Measurements from ENCODE around the gene ACTA2. TPM values are rescaled to one million over a fixed set of nuclear protein-coding genes. Genes with fewer than 3 reads are reported as not detected.

The ACTA2 gene
- total and polyA plus RNA-seq, 2 donors (not counting 1 experiment from before 2014, with no cell fraction given): 1.8 to 3.7 TPM

- intact Hi-C loops (cut with micrococcal nuclease): loop anchor here (5.0 kb wide), 1 partner anchor 37 kb away; the partner anchor contains the start of gene STAMBPL1
- Histone ChIP-seq H3K9me3 (ENCODE audit: control extremely low read depth in 1 of 3, control insufficient read depth in 2 of 3, insufficient read depth in 1 of 3, low read length in 2 of 3) (no peaks in the 10 kb centered on the region), H3K4me1 (ENCODE audit: control insufficient read depth in 2 of 2, insufficient read depth in 2 of 2, low read length in 2 of 2) (no peaks in the 10 kb centered on the region), H3K27ac (ENCODE audit: low read length in 2 of 2) (no peak overlapping the region), H3K4me3 (ENCODE audit: control extremely low read depth in 1 of 5, extremely low read depth in 1 of 5, insufficient read depth in 1 of 5, low read depth in 2 of 5, low read length in 4 of 5) (no peak overlapping the region), H2AFZ (ENCODE audit: insufficient read depth, low read depth, low read length, poor library complexity, severe bottlenecking) (no peak overlapping the region), H3K4me2 (replicated peaks; ENCODE audit: low read depth, low read length, poor library complexity, severe bottlenecking) (no peak overlapping the region), H3K27me3 (replicated peaks in 1 of 4; ENCODE audit: control extremely low read depth in 1 of 4, control insufficient read depth in 3 of 4, insufficient read depth in 4 of 4, low read length in 3 of 4) (no peaks in the 10 kb centered on the region), H3K36me3 (replicated peaks in 1 of 2; ENCODE audit: control extremely low read depth in 1 of 2, control insufficient read depth in 1 of 2, extremely low read depth in 1 of 2, insufficient read depth in 2 of 2, low read length in 1 of 2) (peaks cover 0 to 67% of the 10 kb centered on the region in 2 experiments), H3K79me2 (ENCODE audit: control insufficient read depth, insufficient read depth, low read length) (no peaks in the 10 kb centered on the region), H4K20me1 (ENCODE audit: control insufficient read depth, insufficient read depth, low read length, poor library complexity, severe bottlenecking) (no peaks in the 10 kb centered on the region), H3K9ac (ENCODE audit: low read length) (no peak overlapping the region)
- H3K27me3 Mint-ChIP-seq: no peaks in the 10 kb centered on the region
- no peak overlapping the region for H3K4me3 Mint-ChIP-seq
- no peak for ATAC-seq (ENCODE audit: low read depth)
- WGBS (ENCODE audit: insufficient coverage): no CpG with 5 or more reads among the region's 1 CpG
- no peaks in the 10 kb centered on the region for H3K4me1 Mint-ChIP-seq
- DNase-seq: no peak
- H3K27ac Mint-ChIP-seq: no peak overlapping the region
- ChIA-PET POLR2A (no interaction called here), CTCF (interaction anchor here (1.5 to 3.2 kb wide), 2 partner anchors 83 kb away, joined by 4 to 22 read pairs; no protein-coding TSS in a partner anchor)
- TF ChIP-seq CTCF (IDR thresholded peaks at IDR 0.05) (no peak), EZH2 (IDR thresholded peaks at IDR 0.05; ENCODE audit: borderline replicate concordance, insufficient read depth, low read depth, low read length, poor library complexity, severe bottlenecking) (no peak)
- H3K9me3 Mint-ChIP-seq (ENCODE audit: insufficient read depth): no peaks in the 10 kb centered on the region
These were observed 33.5 kb downstream of the ACTA2 start for GRCh38 chr10:88919041-88919440.

DNA sequence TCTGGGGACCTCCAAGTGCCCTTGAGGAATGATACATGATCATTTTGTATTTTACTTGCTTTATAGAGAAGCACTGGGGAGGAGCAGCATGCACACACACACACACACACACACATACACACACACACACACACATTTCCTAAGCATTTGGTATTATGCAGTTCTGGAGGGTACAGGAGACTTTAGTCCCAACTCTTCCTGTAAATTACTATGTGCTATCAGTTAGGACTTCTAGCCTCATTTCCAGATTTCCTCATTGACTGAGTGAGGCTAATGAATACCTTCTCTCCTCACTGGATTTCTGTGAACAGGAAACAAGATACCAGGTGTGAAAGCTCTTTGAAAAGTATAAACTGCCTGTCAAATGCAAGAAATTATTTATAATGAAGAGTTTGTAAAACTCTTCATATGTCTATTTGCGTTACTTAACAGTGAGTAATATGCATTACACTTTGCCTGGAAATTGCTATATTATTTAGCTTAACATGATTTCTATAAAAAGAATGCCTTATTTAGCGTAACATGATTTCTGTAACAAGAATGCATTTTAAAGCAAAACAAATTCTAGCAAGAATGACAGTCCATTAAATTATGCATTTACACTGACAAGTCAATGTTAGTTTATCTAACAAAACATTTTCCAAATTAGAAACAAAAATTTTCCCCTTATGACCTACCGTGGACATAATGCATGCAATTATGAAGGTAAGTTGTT is 34.2 kb downstream of the ACTA2 start:
- Histone ChIP-seq H3K4me3 (ENCODE audit: control extremely low read depth in 1 of 5, extremely low read depth in 1 of 5, insufficient read depth in 1 of 5, low read depth in 2 of 5, low read length in 4 of 5) (no peak overlapping the region), H3K27ac (ENCODE audit: low read length in 2 of 2) (no peak overlapping the region), H3K79me2 (ENCODE audit: control insufficient read depth, insufficient read depth, low read length) (no peaks in the 10 kb centered on the region), H3K27me3 (replicated peaks in 1 of 4; ENCODE audit: control extremely low read depth in 1 of 4, control insufficient read depth in 3 of 4, insufficient read depth in 4 of 4, low read length in 3 of 4) (no peaks in the 10 kb centered on the region), H3K4me2 (replicated peaks; ENCODE audit: low read depth, low read length, poor library complexity, severe bottlenecking) (no peak overlapping the region), H3K9ac (ENCODE audit: low read length) (no peak overlapping the region), H4K20me1 (ENCODE audit: control insufficient read depth, insufficient read depth, low read length, poor library complexity, severe bottlenecking) (no peaks in the 10 kb centered on the region), H2AFZ (ENCODE audit: insufficient read depth, low read depth, low read length, poor library complexity, severe bottlenecking) (no peak overlapping the region), H3K9me3 (ENCODE audit: control extremely low read depth in 1 of 3, control insufficient read depth in 2 of 3, insufficient read depth in 1 of 3, low read length in 2 of 3) (no peaks in the 10 kb centered on the region), H3K36me3 (replicated peaks in 1 of 2; ENCODE audit: control extremely low read depth in 1 of 2, control insufficient read depth in 1 of 2, extremely low read depth in 1 of 2, insufficient read depth in 2 of 2, low read length in 1 of 2) (peaks cover 0 to 66% of the 10 kb centered on the region in 2 experiments), H3K4me1 (ENCODE audit: control insufficient read depth in 2 of 2, insufficient read depth in 2 of 2, low read length in 2 of 2) (no peaks in the 10 kb centered on the region)
- Mint-ChIP-seq H3K4me3 (no peak overlapping the region), H3K4me1 (no peaks in the 10 kb centered on the region), H3K27ac (no peak overlapping the region), H3K9me3 (ENCODE audit: insufficient read depth) (no peaks in the 10 kb centered on the region), H3K27me3 (no peaks in the 10 kb centered on the region)
- WGBS (ENCODE audit: insufficient coverage): no CpG with 5 or more reads among the region's 3 CpGs
- no peak for TF ChIP-seq CTCF (IDR thresholded peaks at IDR 0.05)
- no peak for TF ChIP-seq EZH2 (IDR thresholded peaks at IDR 0.05; ENCODE audit: borderline replicate concordance, insufficient read depth, low read depth, low read length, poor library complexity, severe bottlenecking)
- no peak for DNase-seq
- intact Hi-C loops (cut with micrococcal nuclease): loop anchor here (5.0 kb wide), 1 partner anchor 36 kb away; the partner anchor contains the start of gene STAMBPL1
- POLR2A ChIA-PET: no interaction called here
- ATAC-seq (ENCODE audit: low read depth): no peak
- CTCF ChIA-PET: interaction anchor here (1.5 kb wide), 1 partner anchor 82 kb away, joined by 4 read pairs; no protein-coding TSS in a partner anchor
